IMR-90 (cell line): ENCODE results near the gene NEDD4L. TPM values are rescaled to one million over a fixed set of nuclear protein-coding genes. Genes with fewer than 3 reads are reported as not detected.
A peak's percentile ranks its signal among the peaks of the same experiment; 100 is the strongest.

Source experiments
- ATAC-seq: fragments of 200-7000 bp; cut with Tn5 transposase; 2 replicates; pipeline ENCODE4 v1.9.1; 2020; ENCODE audit warnings: low read depth, mild to moderate bottlenecking, moderate library complexity
- BruUV-seq: library from RNA; stranded (reverse); fragments of 400-500 nt; replicated peaks from 2 replicates; lab custom pipeline; 2021; lab: Mats Ljungman, UMichigan
- CTCF ChIA-PET: fragments of 300-600 bp; formaldehyde crosslinking; extraction: SDS; loops from one replicate; lab custom pipeline; 2021; ENCODE audit warnings: antibody characterized with exemption; lab: Yijun Ruan, JAX
- POLR2A ChIA-PET: fragments of 300-600 bp; sonication (Branson Sonifier 250); formaldehyde crosslinking; loops from one replicate; lab custom pipeline; 2022; ENCODE audit warnings: antibody characterized with exemption; ENCODE audit not compliant: unreplicated experiment; lab: Charles Lee
- DNase-seq: peaks from one replicate; pipeline ENCODE4 v3.0.0; 2013
- H2AFZ ChIP-seq: replicated peaks from 2 replicates; pipeline ENCODE3; 2013; ENCODE audit warnings: low read length, mild to moderate bottlenecking; ENCODE audit not compliant: poor library complexity
- H2AK5ac ChIP-seq: 2 replicates; pipeline ENCODE4 v1.6.1; 2013; ENCODE audit warnings: low read depth, low read length, inconsistent platforms
- H2AK9ac ChIP-seq: replicated peaks from 2 replicates; pipeline ENCODE3; 2013; ENCODE audit warnings: mild to moderate bottlenecking, low read depth, low read length, moderate library complexity; ENCODE audit not compliant: poor library complexity
- H2BK120ac ChIP-seq: 2 replicates; pipeline ENCODE4 v1.6.1; 2013; ENCODE audit warnings: low read depth, low read length, inconsistent platforms
- H2BK15ac ChIP-seq: 3 replicates; pipeline ENCODE4 v1.6.1; 2013; ENCODE audit warnings: low read depth, low read length, inconsistent platforms
- H2BK20ac ChIP-seq: 2 replicates; pipeline ENCODE4 v1.6.1; 2013; ENCODE audit warnings: low read depth, mild to moderate bottlenecking, inconsistent platforms, low read length, moderate library complexity
- H2BK5ac ChIP-seq: 2 replicates; pipeline ENCODE4 v1.6.1; 2013; ENCODE audit warnings: mild to moderate bottlenecking, low read depth, low read length, inconsistent platforms; ENCODE audit not compliant: poor library complexity, severe bottlenecking
- H3K14ac ChIP-seq: replicated peaks from 2 replicates; pipeline ENCODE4 v1.6.1; 2013; ENCODE audit warnings: low read depth, low read length, inconsistent platforms
- H3K18ac ChIP-seq: 2 replicates; pipeline ENCODE4 v1.6.1; 2013; ENCODE audit warnings: low read depth, low read length, control low read depth
- H3K23ac ChIP-seq: 2 replicates; pipeline ENCODE4 v1.6.1; 2013; ENCODE audit warnings: low read depth, low read length, inconsistent platforms
- H3K27ac ChIP-seq: 2 replicates; pipeline ENCODE4 v1.5.1; 2013; ENCODE audit warnings: mild to moderate bottlenecking, control low read depth, low read length; ENCODE audit not compliant: insufficient read depth
- H3K27me3 ChIP-seq: 2 replicates; pipeline ENCODE4 v1.6.1; 2013; ENCODE audit warnings: low read length; ENCODE audit not compliant: control insufficient read depth, insufficient read depth
- H3K36me3 ChIP-seq: 2 replicates; pipeline ENCODE4 v1.6.1; 2013; ENCODE audit warnings: low read length, mixed read lengths; ENCODE audit not compliant: control insufficient read depth, insufficient read depth
- H3K4ac ChIP-seq: 2 replicates; pipeline ENCODE4 v1.6.1; 2013; ENCODE audit warnings: low read depth, low read length, inconsistent platforms
- H3K4me1 ChIP-seq: 2 replicates; pipeline ENCODE4 v1.6.1; 2013; ENCODE audit warnings: low read length, mixed read lengths; ENCODE audit not compliant: control insufficient read depth, insufficient read depth
- H3K4me2 ChIP-seq: 2 replicates; pipeline ENCODE4 v1.6.1; 2013; ENCODE audit warnings: low read depth, mild to moderate bottlenecking, control low read depth, low read length, moderate library complexity
- H3K4me3 ChIP-seq: 2 replicates; pipeline ENCODE4 v1.5.1; 2013; ENCODE audit warnings: low read depth, mild to moderate bottlenecking, control low read depth, low read length, moderate library complexity; ENCODE audit not compliant: insufficient read depth
- H3K56ac ChIP-seq: 2 replicates; pipeline ENCODE4 v1.6.1; 2013; ENCODE audit warnings: low read length, inconsistent platforms; ENCODE audit not compliant: insufficient read depth; ENCODE audit errors: extremely low read depth
- H3K79me1 ChIP-seq, 2 experiments: 2 replicates each; pipeline ENCODE4 v1.6.1; 2013; ENCODE audit warnings: low read length in 2 of 2, inconsistent platforms in 1 of 2, low read depth in 1 of 2
- H3K9ac ChIP-seq: 2 replicates; pipeline ENCODE4 v1.6.1; 2013; ENCODE audit warnings: low read depth, low read length, control low read depth
- H3K9me1 ChIP-seq: 2 replicates; pipeline ENCODE4 v1.6.1; 2013; ENCODE audit warnings: low read length, inconsistent platforms; ENCODE audit not compliant: insufficient read depth
- H3K9me3 ChIP-seq: 2 replicates; pipeline ENCODE4 v1.6.1; 2013; ENCODE audit warnings: low read length; ENCODE audit not compliant: control insufficient read depth, insufficient read depth
- H4K20me1 ChIP-seq: 2 replicates; pipeline ENCODE4 v1.6.1; 2013; ENCODE audit warnings: low read length, inconsistent platforms; ENCODE audit not compliant: insufficient read depth
- H4K5ac ChIP-seq: 2 replicates; pipeline ENCODE4 v1.6.1; 2013; ENCODE audit warnings: mild to moderate bottlenecking, low read depth, low read length, control low read depth
- H4K8ac ChIP-seq, 2 experiments: 2 replicates each; pipeline ENCODE4 v1.6.1; 2013; ENCODE audit warnings: low read depth in 2 of 2, low read length in 2 of 2, control low read depth in 1 of 2, inconsistent platforms in 1 of 2
- H4K91ac ChIP-seq: 2 replicates; pipeline ENCODE4 v1.6.1; 2013; ENCODE audit warnings: low read depth, low read length, inconsistent platforms; ENCODE audit not compliant: insufficient read depth
- MAFK ChIP-seq: IDR thresholded peaks from 2 replicates; pipeline ENCODE4 v1.6.1; 2012; ENCODE audit warnings: low read depth, low read length, improper control_type of control experiment
- MAZ ChIP-seq: IDR thresholded peaks from 2 replicates; pipeline ENCODE4 v1.6.1; 2012; ENCODE audit warnings: low read depth, mild to moderate bottlenecking, low read length, improper control_type of control experiment, moderate library complexity, borderline replicate concordance
- WGBS, 2 experiments: methylation state at CpG; one replicate each; pipeline versions ENCODE4 v1.1.5 to v1.1.7; 2013; ENCODE audit warnings: missing lambda C conversion rate in 2 of 2; ENCODE audit not compliant: insufficient read length in 1 of 2; ENCODE audit errors: extremely low coverage in 2 of 2; 5-methylcytosine and 5-hydroxymethylcytosine counted together
- dilution Hi-C: fragments of 300-500 bp; cut with HindIII; formaldehyde crosslinking; loops from one replicate; pipeline ENCODE4 v1.14.3; 2018; ENCODE audit warnings: low sequenced_read_pairs; ENCODE audit not compliant: unreplicated experiment
- in situ Hi-C: fragments of 300-500 bp; cut with MboI; formaldehyde crosslinking; loops from 3 replicates; pipeline ENCODE4 v1.14.3; 2019; ENCODE audit warnings: low sequenced_read_pairs, inconsistent platforms, mixed read lengths
- intact Hi-C: fragments of 100-400 bp; cut with micrococcal nuclease; formaldehyde crosslinking; loops from 2 replicates; pipeline ENCODE4 v1.10.0; 2022
- polyA plus RNA-seq, 3 experiments: library from polyadenylated mRNA; depleted of rRNA; stranded (reverse); fragments of >200 nt; gene quantifications; 2 replicates each; pipeline ENCODE4 v1.2.3, GENCODE V29; 2012; ENCODE audit warnings: low replicate concordance in 1 of 3
- total RNA-seq: library from RNA; depleted of rRNA; stranded (reverse); fragments of >200 nt; gene quantifications from 2 replicates; pipeline ENCODE4 v1.2.3, GENCODE V29; 2012

Gene NEDD4L
- total and polyA plus RNA-seq, 2 of the 4 experiments (the other 2 are of a cell fraction) = 10.0 to 10.9 TPM

GRCh38 chr18:58272779-58273435 lies 228.9 kb downstream of the NEDD4L start:
- WGBS, 2 experiments = no CpG with 5 or more reads among the region's 7 CpGs
- peak; percentile 56 for DNase-seq

More at GRCh38 chr18:58272779-58273435, 228.9 kb downstream of the NEDD4L start:
- no peak overlapping the region for H2AK9ac ChIP-seq
- H2BK15ac ChIP-seq = no peak overlapping the region
- no peak overlapping the region for H2AFZ ChIP-seq
- no peak overlapping the region for H2BK20ac ChIP-seq
- no peak overlapping the region for H2BK5ac ChIP-seq
- peaks cover 12% of the 10 kb centered on the region for H3K9me1 ChIP-seq
- no peaks in the 10 kb centered on the region for H4K20me1 ChIP-seq
- dilution Hi-C loops = no loop called here
- no peak overlapping the region for H4K5ac ChIP-seq
- H3K27ac ChIP-seq = no peak overlapping the region
- no peak overlapping the region for H3K4ac ChIP-seq
- CTCF ChIA-PET = no interaction called here
- no peak overlapping the region for H3K14ac ChIP-seq
- no peak overlapping the region for H3K23ac ChIP-seq
- POLR2A ChIA-PET = no interaction called here
- H3K9ac ChIP-seq = no peak overlapping the region
- H3K36me3 ChIP-seq = no peaks in the 10 kb centered on the region
- BruUV-seq = no TSS peak
- H3K4me1 ChIP-seq = peaks cover 4% of the 10 kb centered on the region
- H3K4me3 ChIP-seq = no peak overlapping the region
- intact Hi-C loops = no loop called here
- H2BK120ac ChIP-seq = no peak overlapping the region
- H3K56ac ChIP-seq = no peak overlapping the region
- H4K91ac ChIP-seq = no peak overlapping the region
- no peak overlapping the region for H4K8ac ChIP-seq
- H3K79me1 ChIP-seq = 0 out of 4 replicates have a peak, but pooled peaks cover 0 to 3% of the 10 kb centered on the region in 2 experiments
- no peaks in the 10 kb centered on the region for H3K27me3 ChIP-seq
- in situ Hi-C loops = no loop called here
- no peak for TF ChIP-seq MAZ
- TF ChIP-seq MAFK = peak; percentile 34; the same call in 1 of the 2 replicates
- H3K18ac ChIP-seq = no peak overlapping the region
- H3K9me3 ChIP-seq = no peaks in the 10 kb centered on the region
- H2AK5ac ChIP-seq = no peak overlapping the region
- ATAC-seq = no peak
- no peak overlapping the region for H3K4me2 ChIP-seq
